Measurements from ENCODE around the gene C1orf174.

C1orf174 gene

GRCh38 chr1:3910857-3911845 lies 11.1 kb upstream of the C1orf174 start:
- Histone ChIP-seq H3K36me3 (ENCODE audit: low read length) (no peaks in the 10 kb centered on the region), H3K9ac (ENCODE audit: low read length) (peak overlapping the region; percentile 65), H3K4me2 (ENCODE audit: low read depth, low read length, poor library complexity, severe bottlenecking) (peak overlapping the region; percentile 75), H3K9me2 (replicated peaks; ENCODE audit: insufficient read depth, low read length) (no peaks in the 10 kb centered on the region), H3K9me3 (ENCODE audit: insufficient read depth, low read length) (no peaks in the 10 kb centered on the region), H4K20me1 (ENCODE audit: low read depth, low read length) (no peaks in the 10 kb centered on the region), H3F3A (ENCODE audit: insufficient read depth) (peaks cover 8% of the 10 kb centered on the region; the same call in 1 of the 2 replicates), H2AFZ (ENCODE audit: low read depth, low read length, severe bottlenecking) (peak overlapping the region; percentile 41), H3K27ac (ENCODE audit: low read depth, low read length) (peak overlapping the region; percentile 99), H3K4me3 (ENCODE audit: insufficient read depth, low read length, poor library complexity, severe bottlenecking) (peak overlapping the region; percentile 52), H3K79me2 (ENCODE audit: insufficient read depth, low read length) (no peaks in the 10 kb centered on the region), H3K27me3 (ENCODE audit: low read length) (no peaks in the 10 kb centered on the region)
- TF ChIP-seq CTCF (IDR thresholded peaks at IDR 0.05; ENCODE audit: insufficient read depth, low read length, poor library complexity, severe bottlenecking) (peak; percentile 45), EZH2phosphoT487 (conservative IDR thresholded peaks at IDR 0.05; ENCODE audit: low read length) (no peak)

- Histone ChIP-seq H3K79me2 (ENCODE audit: insufficient read depth, low read length) (no peaks in the 10 kb centered on the region), H2AFZ (ENCODE audit: low read depth, low read length, severe bottlenecking) (peak overlapping the region; percentile 41), H3K4me3 (ENCODE audit: insufficient read depth, low read length, poor library complexity, severe bottlenecking) (peak overlapping the region; percentile 52), H3K36me3 (ENCODE audit: low read length) (no peaks in the 10 kb centered on the region), H3K27ac (ENCODE audit: low read depth, low read length) (peak overlapping the region; percentile 99), H3K4me2 (ENCODE audit: low read depth, low read length, poor library complexity, severe bottlenecking) (peak overlapping the region; percentile 75), H3K9me3 (ENCODE audit: insufficient read depth, low read length) (no peaks in the 10 kb centered on the region), H3K9ac (ENCODE audit: low read length) (peak overlapping the region; percentile 65), H3F3A (ENCODE audit: insufficient read depth) (peaks cover 8% of the 10 kb centered on the region; the same call in 1 of the 2 replicates), H3K27me3 (ENCODE audit: low read length) (no peaks in the 10 kb centered on the region), H4K20me1 (ENCODE audit: low read depth, low read length) (no peaks in the 10 kb centered on the region), H3K9me2 (replicated peaks; ENCODE audit: insufficient read depth, low read length) (no peaks in the 10 kb centered on the region)
- no peak for TF ChIP-seq CTCF (IDR thresholded peaks at IDR 0.05; ENCODE audit: insufficient read depth, low read length, poor library complexity, severe bottlenecking)
- no peak for TF ChIP-seq EZH2phosphoT487 (conservative IDR thresholded peaks at IDR 0.05; ENCODE audit: low read length)
Observed at GRCh38 chr1:3910049-3910731, 10.1 kb upstream of the C1orf174 start.

GRCh38 chr1:3909615-3910014 lies 9.5 kb upstream of the C1orf174 start:
- no peak overlapping the region for H2AFZ ChIP-seq (ENCODE audit: low read depth, low read length, severe bottlenecking)
- H3F3A ChIP-seq (ENCODE audit: insufficient read depth), result peaks cover 8% of the 10 kb centered on the region; the same call in 1 of the 2 replicates
- peak overlapping the region; percentile 75 for H3K4me2 ChIP-seq (ENCODE audit: low read depth, low read length, poor library complexity, severe bottlenecking)
- no peaks in the 10 kb centered on the region for H3K36me3 ChIP-seq (ENCODE audit: low read length)
- H3K4me3 ChIP-seq (ENCODE audit: insufficient read depth, low read length, poor library complexity, severe bottlenecking), result peak overlapping the region; percentile 34
- no peaks in the 10 kb centered on the region for H3K79me2 ChIP-seq (ENCODE audit: insufficient read depth, low read length)
- TF ChIP-seq EZH2phosphoT487 (conservative IDR thresholded peaks at IDR 0.05; ENCODE audit: low read length) (no peak), CTCF (IDR thresholded peaks at IDR 0.05; ENCODE audit: insufficient read depth, low read length, poor library complexity, severe bottlenecking) (no peak)
- peak overlapping the region; percentile 65 for H3K9ac ChIP-seq (ENCODE audit: low read length)
- no peaks in the 10 kb centered on the region for H4K20me1 ChIP-seq (ENCODE audit: low read depth, low read length)
- no peaks in the 10 kb centered on the region for H3K9me3 ChIP-seq (ENCODE audit: insufficient read depth, low read length)
- no peaks in the 10 kb centered on the region for H3K9me2 ChIP-seq (replicated peaks; ENCODE audit: insufficient read depth, low read length)
- no peaks in the 10 kb centered on the region for H3K27me3 ChIP-seq (ENCODE audit: low read length)
- H3K27ac ChIP-seq (ENCODE audit: low read depth, low read length), result peak overlapping the region; percentile 99
